ENCODE results near the gene TTC7B. TPM values are rescaled to one million over a fixed set of nuclear protein-coding genes. Genes with fewer than 3 reads are reported as not detected.

TTC7B gene
- total and polyA plus RNA-seq, 2 of the 8 experiments (the other 6 are each of a cell fraction or from before 2014, with no cell fraction given) = 23.7 to 34.0 TPM

- H2BK120ac ChIP-seq (replicated peaks; ENCODE audit: low read depth, low read length) = no peak overlapping the region
- WGBS, 2 experiments (ENCODE audit: extremely low coverage in 1 of 2, insufficient coverage in 1 of 2, insufficient read length in 1 of 2, insufficient replicate concordance in 2 of 2, low coverage in 1 of 2, low lambda C conversion rate in 2 of 2, missing lambda C conversion rate in 1 of 2) = 98% methylated on average over 2 of the region's 2 CpGs; no CpG with 5 or more reads in 1 of the 2 experiments
- H4K5ac ChIP-seq (ENCODE audit: insufficient read length, low read depth, low read length) = no peak overlapping the region
- no peak overlapping the region for H4K91ac ChIP-seq (replicated peaks; ENCODE audit: insufficient read length, low read length)
- H2AK5ac ChIP-seq (ENCODE audit: low read depth, low read length) = no peak overlapping the region
- H3K14ac ChIP-seq (ENCODE audit: insufficient read length) = no peak overlapping the region
- DNase-seq (ENCODE audit: low read depth in 1 of 2, low spot score in 2 of 2) (no peak), FAIRE-seq (no peak)
- no peaks in the 10 kb centered on the region for H3K9me3 ChIP-seq (ENCODE audit: insufficient read depth in 2 of 2, low read depth in 1 of 2, low read length in 1 of 2)
- H2BK12ac ChIP-seq (ENCODE audit: low read depth, low read length) = no peak overlapping the region
- H3K23me2 ChIP-seq (ENCODE audit: low read depth, low read length) = no peaks in the 10 kb centered on the region
- no peaks in the 10 kb centered on the region for H3K79me2 ChIP-seq (ENCODE audit: control insufficient read depth in 1 of 2, insufficient read depth in 2 of 2, low read length in 2 of 2)
- H3K4me1 ChIP-seq (replicated peaks in 1 of 4; ENCODE audit: control insufficient read depth in 3 of 4, insufficient read depth in 4 of 4, low read length in 3 of 4) = peaks cover 0 to 2% (median 0%) of the 10 kb centered on the region in 4 experiments; a peak in 1 of 7 replicates
- no peak overlapping the region for H3K4me3 ChIP-seq (ENCODE audit: extremely low read depth in 1 of 4, insufficient read depth in 2 of 4, low read depth in 3 of 4, low read length in 4 of 4)
- H3K27me3 ChIP-seq (replicated peaks in 1 of 4; ENCODE audit: control insufficient read depth in 3 of 4, extremely low read depth in 1 of 4, insufficient read depth in 3 of 4, low read length in 3 of 4) = no peaks in the 10 kb centered on the region
- no peak overlapping the region for H3K56ac ChIP-seq (replicated peaks; ENCODE audit: insufficient read length, low read depth, low read length)
- ChIA-PET POLR2A (ENCODE audit: partially characterized antibody) (interaction anchor here (0.5 kb wide), 1 partner anchor 186 kb away, joined by 3 read pairs; no protein-coding TSS in a partner anchor), CTCF (ENCODE audit: partially characterized antibody) (interaction anchor here (0.8 to 1.2 kb wide), 3 partner anchors 20 to 121 kb away, joined by 3 read pairs; no protein-coding TSS in a partner anchor)
- no peak overlapping the region for H2BK5ac ChIP-seq (ENCODE audit: low read depth, low read length)
- H2BK20ac ChIP-seq (ENCODE audit: low read length) = no peak overlapping the region
- H2BK15ac ChIP-seq (ENCODE audit: low read length) = no peak overlapping the region
- no peak overlapping the region for H3K27ac ChIP-seq (ENCODE audit: low read depth, low read length)
- no peaks in the 10 kb centered on the region for H3K79me1 ChIP-seq (ENCODE audit: low read depth, low read length)
- H3K23ac ChIP-seq (ENCODE audit: insufficient read length) = no peak overlapping the region
- H3K4me2 ChIP-seq (ENCODE audit: insufficient read depth in 1 of 2, low read depth in 2 of 2, low read length in 2 of 2) = no peak overlapping the region
- H3K9ac ChIP-seq (replicated peaks in 1 of 4; ENCODE audit: extremely low read depth in 1 of 4, low read depth in 3 of 4, low read length in 3 of 4) = no peak overlapping the region
- no peak overlapping the region for H2AFZ ChIP-seq (ENCODE audit: low read length)
- H3K18ac ChIP-seq (ENCODE audit: extremely low read depth, low read length) = no peak overlapping the region
- H4K20me1 ChIP-seq (replicated peaks in 1 of 2; ENCODE audit: control insufficient read depth in 1 of 2, insufficient read depth in 2 of 2, low read length in 2 of 2) = no peaks in the 10 kb centered on the region
- H3K4ac ChIP-seq (replicated peaks; ENCODE audit: insufficient read length, low read depth, low read length) = no peak overlapping the region
- no peak overlapping the region for H4K8ac ChIP-seq (ENCODE audit: extremely low read depth, insufficient read depth, low read length)
- H3K36me3 ChIP-seq (ENCODE audit: control insufficient read depth in 2 of 4, insufficient read depth in 4 of 4, low read length in 3 of 4) = no peaks in the 10 kb centered on the region
- TF ChIP-seq CHD2 (IDR thresholded peaks at IDR 0.05; ENCODE audit: low read length) (no peak), CREB1 (IDR thresholded peaks at IDR 0.05) (no peak), GTF2F1 (IDR thresholded peaks at IDR 0.05; ENCODE audit: borderline replicate concordance, low read depth, low read length) (no peak), TEAD4 (IDR thresholded peaks at IDR 0.05; ENCODE audit: low read depth, low read length) (no peak), SUZ12 (IDR thresholded peaks at IDR 0.05; ENCODE audit: low read length) (no peak), EZH2 (IDR thresholded peaks at IDR 0.05; ENCODE audit: low read depth, low read length, severe bottlenecking) (no peak), SP2 (IDR thresholded peaks at IDR 0.05; ENCODE audit: low read length) (no peak), BACH1 (IDR thresholded peaks at IDR 0.05; ENCODE audit: low read length) (no peak), KDM1A (IDR thresholded peaks at IDR 0.05; ENCODE audit: borderline replicate concordance, low read length) (no peak), SP1 (IDR thresholded peaks at IDR 0.05; ENCODE audit: low read depth, low read length) (no peak), PHF8 (conservative IDR thresholded peaks at IDR 0.05; ENCODE audit: low read depth, low read length) (no peak), SAP30 (IDR thresholded peaks at IDR 0.05; ENCODE audit: insufficient read depth, insufficient replicate concordance, low read length) (no peak), RAD21 (IDR thresholded peaks at IDR 0.05 in 1 of 2, conservative IDR thresholded peaks at IDR 0.05 in 1 of 2; ENCODE audit: low read depth in 2 of 2, low read length in 2 of 2) (no peak), SIRT6 (IDR thresholded peaks at IDR 0.05; ENCODE audit: low read length) (no peak)
These were observed 124.2 kb downstream of the TTC7B start for GRCh38 chr14:90692061-90692460.
